Measurements from ENCODE around the gene BMP2.

The BMP2 gene

GRCh38 chr20:6767536-6768227 lies at the start of gene BMP2:
Gene BMP2, plus strand, starts transcription at chr20:6767686. Its CDS starts 2,441 bp downstream, at chr20:6770127.
- DNase-seq: no peak

GRCh38 chr20:6718662-6719368 lies 48.7 kb upstream of the BMP2 start:
- no peak for DNase-seq

DNA sequence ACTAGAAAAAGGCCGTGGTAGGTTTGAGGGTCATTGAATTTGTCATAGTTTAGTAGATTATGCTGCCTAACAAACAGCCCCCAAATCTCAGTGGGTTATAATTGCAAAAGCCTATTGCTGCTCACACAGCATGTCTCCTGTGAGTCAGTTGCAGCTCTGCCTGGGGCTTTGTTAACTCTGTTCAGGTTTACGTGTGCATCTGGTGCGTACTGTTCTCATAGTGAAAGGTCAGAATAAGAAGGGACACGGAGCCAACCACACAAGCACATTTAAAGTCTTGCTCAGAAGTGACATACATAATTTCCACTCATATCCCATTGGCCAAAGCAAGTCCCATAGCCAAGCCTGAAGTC lies 48.1 kb upstream of the BMP2 start:
- no peak for DNase-seq

DNA sequence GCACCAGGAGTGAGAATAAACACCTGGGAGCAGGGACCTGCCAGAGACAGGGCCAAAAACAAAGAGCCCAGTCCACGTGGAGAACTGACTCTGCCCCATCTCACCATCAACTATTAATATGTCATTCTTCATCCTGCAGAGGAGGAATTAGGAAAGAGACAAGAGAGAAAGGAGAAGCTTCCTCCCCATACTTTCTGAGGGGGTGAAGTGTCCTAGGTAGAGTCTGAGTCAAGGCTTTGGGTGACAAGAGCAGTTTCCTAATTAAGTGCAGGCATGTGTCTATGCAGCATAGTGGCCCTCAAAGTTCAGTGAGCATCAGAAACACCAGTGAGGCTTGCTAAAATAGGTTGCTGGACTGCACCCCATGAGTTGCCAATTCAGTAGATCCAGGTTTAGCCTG lies 40.7 kb upstream of the BMP2 start:
- no peak for DNase-seq

DNA sequence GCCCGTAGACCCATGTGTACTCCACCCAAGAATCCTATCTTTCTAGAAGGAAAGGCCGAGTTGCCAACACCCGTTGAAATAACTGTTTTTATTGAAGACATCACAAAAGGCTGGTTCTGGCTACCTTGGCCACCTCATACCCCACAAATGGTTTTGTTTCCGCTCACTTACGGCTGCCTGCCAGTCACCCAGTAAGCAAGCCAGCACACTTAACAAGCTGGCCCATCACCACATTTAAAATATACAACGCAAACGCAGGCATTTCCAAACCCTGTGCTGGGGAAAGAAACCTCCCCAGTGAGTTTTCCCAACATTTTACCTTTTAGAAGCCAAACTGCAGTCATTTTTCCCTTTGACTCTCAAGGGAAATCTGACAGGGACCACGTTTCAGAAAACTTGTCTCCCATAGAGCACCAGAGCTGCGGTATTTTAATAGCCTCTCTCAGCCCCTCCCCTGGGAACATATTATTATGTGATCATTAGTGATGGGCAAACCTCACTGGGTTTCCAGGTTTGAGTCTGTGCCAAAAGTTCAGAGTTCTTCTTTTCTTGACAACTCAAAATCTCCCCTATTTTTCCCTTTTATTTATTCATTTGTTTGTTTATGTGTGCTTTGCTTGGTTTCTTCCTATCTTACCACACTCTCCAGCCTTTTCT lies 36.7 kb upstream of the BMP2 start:
- no peak for DNase-seq

DNA sequence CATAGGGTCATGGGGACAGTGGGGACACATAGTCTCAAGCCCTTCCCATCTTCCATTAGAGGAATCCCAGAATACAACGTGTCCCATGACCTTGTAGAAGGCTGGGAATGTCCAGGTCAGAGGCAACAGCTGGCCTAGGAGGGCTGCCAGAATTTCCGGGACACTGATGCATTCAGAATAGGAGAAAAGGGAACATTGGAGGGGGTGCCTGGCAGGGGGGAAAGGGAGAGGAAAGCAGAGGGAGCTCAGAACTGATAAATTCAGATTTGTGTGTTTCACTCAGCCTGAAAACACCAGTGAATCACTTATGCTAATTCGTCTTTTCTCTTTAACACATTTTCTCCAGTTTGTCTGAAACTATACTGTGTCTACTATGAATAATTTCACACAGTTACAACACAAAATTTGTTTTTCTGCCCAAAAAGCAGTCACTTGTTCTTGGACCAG lies 35.5 kb upstream of the BMP2 start:
- DNase-seq: no peak

- DNase-seq: no peak
Observed at GRCh38 chr20:6732851-6733250, 34.6 kb upstream of the BMP2 start.

DNA sequence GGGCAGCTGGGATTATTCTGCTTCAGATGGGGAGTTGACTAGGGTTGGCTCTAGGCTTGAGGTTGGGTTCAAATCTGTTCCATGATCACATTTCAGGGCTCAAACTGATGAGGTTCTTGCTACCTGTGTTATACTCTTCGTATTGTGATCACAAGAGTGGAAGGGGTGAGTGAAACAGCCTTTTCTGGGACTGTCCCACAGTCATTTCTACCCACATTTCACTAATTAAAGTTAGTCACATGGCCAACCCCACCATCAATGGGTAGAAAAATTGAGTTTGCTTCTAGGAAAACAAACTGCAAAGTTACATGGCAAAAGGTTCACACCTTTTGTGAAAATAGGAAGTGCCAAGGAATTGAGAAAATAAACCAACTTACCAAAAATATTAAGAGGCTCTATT lies 33.5 kb upstream of the BMP2 start:
- no peak for DNase-seq

DNA sequence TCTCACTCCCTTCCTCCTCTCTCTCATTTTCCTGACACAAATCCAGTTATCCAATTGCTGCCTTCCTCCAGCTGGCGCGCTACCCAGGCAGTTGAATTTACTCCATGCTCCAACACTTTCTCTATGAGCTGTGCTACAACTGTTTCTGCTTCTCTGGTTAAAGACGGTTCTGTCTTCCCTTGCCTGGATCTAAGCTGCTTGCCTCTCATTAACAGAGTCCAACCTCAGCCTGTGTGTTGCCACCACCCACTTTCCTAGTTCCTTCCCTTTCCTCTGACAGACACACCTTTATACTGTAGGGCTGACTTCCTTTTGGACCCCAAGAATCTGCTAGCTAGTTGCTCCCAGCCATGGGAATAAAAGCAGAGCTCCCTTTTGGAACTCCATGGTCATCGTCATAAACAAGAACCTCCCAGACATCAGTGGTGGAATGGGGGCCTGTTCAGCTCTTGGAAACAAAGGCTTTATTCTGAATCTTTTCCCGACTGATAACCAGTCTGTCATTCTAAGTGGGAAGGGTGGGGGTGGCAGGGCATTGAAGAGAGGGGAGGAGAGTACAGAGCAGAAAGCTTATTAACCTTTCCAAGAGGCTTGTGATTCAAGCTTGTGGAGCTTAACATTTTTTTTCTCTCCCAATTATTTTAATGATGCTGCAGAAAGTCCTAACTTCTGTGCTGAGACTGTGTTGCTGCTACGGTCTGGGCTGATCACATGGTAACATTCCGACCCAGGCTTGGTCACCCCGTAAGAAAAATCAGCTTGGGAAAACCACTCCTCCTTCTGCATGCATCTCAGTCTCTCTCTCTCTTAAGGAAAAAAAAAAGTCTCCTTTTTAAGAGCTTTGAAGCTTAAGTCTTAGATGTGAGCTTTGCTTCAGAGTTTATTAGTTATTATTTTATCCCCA lies 31.3 kb upstream of the BMP2 start:
- no peak for DNase-seq

GRCh38 chr20:6739406-6739805 lies 28.1 kb upstream of the BMP2 start:
- DNase-seq: no peak

GRCh38 chr20:6740096-6740495 lies 27.4 kb upstream of the BMP2 start:
- no peak for DNase-seq

GRCh38 chr20:6744180-6744579 lies 23.3 kb upstream of the BMP2 start:
- DNase-seq: peak; percentile 1 to 5

GRCh38 chr20:6744805-6745204 lies 22.7 kb upstream of the BMP2 start:
- no peak for DNase-seq

DNA sequence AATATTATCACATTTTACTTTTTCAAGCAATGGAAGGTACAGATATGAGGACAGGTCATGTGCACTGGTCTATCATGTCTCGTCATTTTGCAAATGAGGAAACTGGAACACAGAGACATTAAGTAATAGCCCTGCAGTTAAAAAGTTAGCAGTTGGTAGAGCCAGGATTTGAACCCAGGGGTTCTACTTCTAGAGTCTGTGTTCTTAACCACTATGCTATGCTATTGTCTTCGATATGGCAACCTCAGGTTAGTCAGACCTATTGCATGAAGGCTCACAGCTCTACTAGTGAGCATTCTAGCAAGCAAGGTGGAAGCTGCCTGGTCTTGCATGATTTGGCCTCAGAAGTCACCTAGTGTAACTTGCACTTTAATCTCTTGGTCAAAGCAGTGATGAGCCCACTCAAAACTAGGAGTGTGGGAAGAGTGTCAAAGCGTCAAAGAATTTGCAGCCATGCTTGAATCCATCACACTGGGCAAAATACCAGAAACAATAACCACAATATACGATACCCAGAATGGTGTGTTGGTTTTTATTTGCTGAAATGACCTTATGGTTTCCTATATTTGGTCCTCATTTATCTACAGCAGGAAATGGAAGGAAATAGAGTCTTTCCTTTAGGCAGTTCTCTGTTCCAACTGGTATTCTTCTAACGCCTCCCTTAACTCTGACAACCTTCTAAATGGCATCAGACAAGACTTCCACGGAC lies 20.4 kb upstream of the BMP2 start:
- no peak for DNase-seq

GRCh38 chr20:6750438-6750837 lies 17.0 kb upstream of the BMP2 start:
- DNase-seq: no peak

- no peak for DNase-seq
Observed at GRCh38 chr20:6756693-6757595, 10.5 kb upstream of the BMP2 start.

DNA sequence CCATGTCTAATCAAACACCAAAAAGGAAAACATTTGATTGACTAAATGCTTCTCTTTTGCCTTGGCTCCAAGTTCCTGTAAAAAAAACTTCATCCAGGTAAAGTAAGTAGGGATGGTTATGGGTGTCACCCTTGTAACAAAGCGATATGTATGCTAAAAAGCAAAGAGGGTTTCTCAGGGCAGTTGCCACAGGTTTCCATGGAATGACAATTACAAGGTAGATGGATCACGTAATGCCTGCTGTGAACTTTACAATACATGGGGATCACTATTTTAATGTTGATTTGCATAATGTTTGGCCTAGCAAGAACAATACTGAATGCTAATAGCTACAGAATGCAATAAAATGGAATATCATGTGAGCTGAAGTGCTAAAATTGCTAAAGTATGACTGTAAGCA lies 2.9 kb upstream of the BMP2 start:
- DNase-seq: no peak

DNA sequence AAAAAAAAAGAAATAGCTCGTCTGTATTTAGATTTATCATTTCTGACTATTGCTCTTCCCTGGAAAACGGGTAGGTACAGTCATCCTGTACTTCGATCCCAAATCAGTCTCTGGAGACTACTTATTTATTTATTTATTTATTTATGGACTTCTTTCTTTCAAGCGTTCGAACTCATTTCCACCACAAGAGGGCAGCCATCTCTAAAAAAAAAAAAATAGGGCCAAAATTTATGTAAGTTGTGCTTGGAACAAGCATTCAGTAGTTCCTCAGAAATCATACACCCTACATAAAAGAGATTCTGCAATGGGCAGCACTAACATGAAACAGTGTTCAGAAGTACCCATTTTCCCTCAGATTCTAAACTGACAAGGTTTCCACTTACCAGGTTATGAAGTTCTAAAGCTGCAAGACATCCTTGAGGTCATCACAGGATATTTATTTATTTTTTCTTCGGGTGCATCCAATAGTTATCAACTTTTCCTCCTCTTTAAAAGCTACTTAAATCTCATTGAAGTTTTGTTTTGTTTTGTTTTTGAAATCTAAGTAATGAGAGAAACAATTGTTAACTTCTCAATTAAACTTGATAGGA lies 1.9 kb upstream of the BMP2 start:
- DNase-seq: peak; percentile 17 to 44

DNA sequence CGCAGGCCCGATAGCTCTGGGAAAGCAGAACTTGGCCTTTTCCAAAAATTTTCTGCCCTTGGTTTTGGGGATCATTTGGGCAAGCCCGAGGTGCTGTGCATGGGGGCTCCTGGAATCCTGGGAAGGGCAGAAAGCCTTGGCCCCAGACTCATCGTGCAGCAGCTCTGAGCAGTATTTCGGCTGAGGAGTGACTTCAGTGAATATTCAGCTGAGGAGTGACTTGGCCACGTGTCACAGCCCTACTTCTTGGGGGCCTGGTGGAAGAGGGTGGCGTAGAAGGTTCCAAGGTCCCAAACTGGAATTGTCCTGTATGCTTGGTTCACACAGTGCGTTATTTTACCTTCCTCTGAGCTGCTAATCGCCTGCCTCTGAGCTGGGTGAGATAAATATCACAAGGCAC lies 1.1 kb upstream of the BMP2 start:
- no peak for DNase-seq

DNA sequence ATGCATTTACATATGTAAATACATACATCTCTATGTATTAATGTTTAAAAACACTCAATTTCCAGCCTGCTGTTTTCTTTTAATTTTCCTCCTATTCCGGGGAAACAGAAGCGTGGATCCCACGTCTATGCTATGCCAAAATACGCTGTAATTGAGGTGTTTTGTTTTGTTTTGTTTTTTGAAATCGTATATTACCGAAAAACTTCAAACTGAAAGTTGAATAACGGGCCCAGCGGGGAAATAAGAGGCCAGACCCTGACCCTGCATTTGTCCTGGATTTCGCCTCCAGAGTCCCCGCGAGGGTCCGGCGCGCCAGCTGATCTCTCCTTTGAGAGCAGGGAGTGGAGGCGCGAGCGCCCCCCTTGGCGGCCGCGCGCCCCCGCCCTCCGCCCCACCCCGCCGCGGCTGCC lies 355 bp upstream of the BMP2 start:
- no peak for DNase-seq
